Osteocyte (in vitro differentiated cells): ENCODE data around the gene SEMA5B. TPM values are rescaled to one million over a fixed set of nuclear protein-coding genes. Genes with fewer than 3 reads are reported as not detected.

Experiments used
- DNase-seq: peaks from one replicate; pipeline ENCODE4 v3.0.0; 2021; ENCODE audit warnings: mixed read lengths; ENCODE audit not compliant: unreplicated experiment; ENCODE audit errors: extremely low spot score
- H3K27ac Mint-ChIP-seq: one replicate; pipeline ENCODE4 v1.8.0; 2021; ENCODE audit warnings: mild to moderate bottlenecking, mixed read lengths; ENCODE audit not compliant: unreplicated experiment
- H3K27me3 Mint-ChIP-seq: one replicate; pipeline ENCODE4 v1.8.0; 2021; ENCODE audit warnings: mixed read lengths; ENCODE audit not compliant: unreplicated experiment
- H3K36me3 Mint-ChIP-seq: one replicate; pipeline ENCODE4 v1.8.0; 2021; ENCODE audit warnings: mixed read lengths; ENCODE audit not compliant: unreplicated experiment
- H3K4me1 Mint-ChIP-seq: one replicate; pipeline ENCODE4 v1.8.0; 2021; ENCODE audit warnings: mixed read lengths; ENCODE audit not compliant: unreplicated experiment
- H3K4me3 Mint-ChIP-seq: one replicate; pipeline ENCODE4 v1.8.0; 2021; ENCODE audit warnings: mild to moderate bottlenecking, moderate library complexity, mixed read lengths; ENCODE audit not compliant: unreplicated experiment
- H3K9me3 Mint-ChIP-seq: one replicate; pipeline ENCODE4 v1.8.0; 2021; ENCODE audit warnings: mixed read lengths; ENCODE audit not compliant: unreplicated experiment
- total RNA-seq: library from RNA; stranded (reverse); gene quantifications from 2 replicates; pipeline ENCODE4 v1.2.1, GENCODE V29; 2021
- TF ChIP-seq, protein P1 (sequence below): fragments of 200-600 bp; sonication (generic); IDR thresholded peaks from 2 replicates; pipeline ENCODE4 v1.5.0; 2021; ENCODE audit warnings: antibody characterized with exemption, mild to moderate bottlenecking, moderate library complexity

SEMA5B gene
- total RNA-seq, 1 donor from 2014 or later = 1.3 TPM

GRCh38 chr3:123054931-123055330 lies 27.4 kb upstream of the SEMA5B start:
- no peaks in the 10 kb centered on the region for H3K9me3 Mint-ChIP-seq
- no peak for DNase-seq
- no peaks in the 10 kb centered on the region for H3K36me3 Mint-ChIP-seq
- H3K4me3 Mint-ChIP-seq = no peak overlapping the region
- H3K27ac Mint-ChIP-seq = no peak overlapping the region
- peaks cover 3% of the 10 kb centered on the region for H3K27me3 Mint-ChIP-seq
- TF ChIP-seq, protein P1, sequence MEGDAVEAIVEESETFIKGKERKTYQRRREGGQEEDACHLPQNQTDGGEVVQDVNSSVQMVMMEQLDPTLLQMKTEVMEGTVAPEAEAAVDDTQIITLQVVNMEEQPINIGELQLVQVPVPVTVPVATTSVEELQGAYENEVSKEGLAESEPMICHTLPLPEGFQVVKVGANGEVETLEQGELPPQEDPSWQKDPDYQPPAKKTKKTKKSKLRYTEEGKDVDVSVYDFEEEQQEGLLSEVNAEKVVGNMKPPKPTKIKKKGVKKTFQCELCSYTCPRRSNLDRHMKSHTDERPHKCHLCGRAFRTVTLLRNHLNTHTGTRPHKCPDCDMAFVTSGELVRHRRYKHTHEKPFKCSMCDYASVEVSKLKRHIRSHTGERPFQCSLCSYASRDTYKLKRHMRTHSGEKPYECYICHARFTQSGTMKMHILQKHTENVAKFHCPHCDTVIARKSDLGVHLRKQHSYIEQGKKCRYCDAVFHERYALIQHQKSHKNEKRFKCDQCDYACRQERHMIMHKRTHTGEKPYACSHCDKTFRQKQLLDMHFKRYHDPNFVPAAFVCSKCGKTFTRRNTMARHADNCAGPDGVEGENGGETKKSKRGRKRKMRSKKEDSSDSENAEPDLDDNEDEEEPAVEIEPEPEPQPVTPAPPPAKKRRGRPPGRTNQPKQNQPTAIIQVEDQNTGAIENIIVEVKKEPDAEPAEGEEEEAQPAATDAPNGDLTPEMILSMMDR = no peak
- H3K4me1 Mint-ChIP-seq = peaks cover 5% of the 10 kb centered on the region

DNA sequence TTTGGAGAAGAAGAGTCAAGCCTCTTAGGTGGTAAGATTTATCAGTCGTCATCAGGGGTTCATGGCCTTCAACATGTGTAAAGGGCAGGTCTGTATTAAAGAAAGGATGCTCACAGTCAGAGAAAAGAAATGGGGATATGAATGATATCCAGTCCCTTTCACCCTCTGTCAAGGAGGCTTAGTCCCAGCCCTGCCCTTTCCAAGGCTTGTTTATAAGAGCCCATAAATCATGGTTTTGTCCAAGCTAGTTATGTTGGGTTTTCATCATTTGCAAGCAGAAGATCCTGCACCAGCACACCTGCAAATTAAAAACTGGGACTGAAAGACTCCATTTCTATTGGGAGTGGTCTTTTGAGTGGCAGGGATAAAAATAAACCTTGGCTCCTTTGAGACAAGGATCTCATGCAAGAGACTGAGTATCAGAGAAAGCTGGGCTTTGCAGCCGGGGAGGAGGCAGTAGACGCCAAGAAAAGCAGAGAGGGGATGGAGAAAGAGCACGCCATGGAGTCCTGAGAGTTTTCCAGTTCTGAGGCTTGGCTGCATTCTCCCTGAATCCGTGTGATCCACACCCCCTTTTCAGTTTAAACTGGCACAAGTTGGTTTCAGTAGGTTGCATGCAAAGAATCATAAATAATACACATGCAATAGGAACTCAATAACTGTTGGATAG lies 26.7 kb upstream of the SEMA5B start:
- H3K4me1 Mint-ChIP-seq = peaks cover 5% of the 10 kb centered on the region
- H3K27ac Mint-ChIP-seq = no peak overlapping the region
- no peaks in the 10 kb centered on the region for H3K9me3 Mint-ChIP-seq
- DNase-seq = no peak
- TF ChIP-seq, protein P1 = no peak
- no peaks in the 10 kb centered on the region for H3K36me3 Mint-ChIP-seq
- H3K4me3 Mint-ChIP-seq = no peak overlapping the region
- no peaks in the 10 kb centered on the region for H3K27me3 Mint-ChIP-seq

DNA sequence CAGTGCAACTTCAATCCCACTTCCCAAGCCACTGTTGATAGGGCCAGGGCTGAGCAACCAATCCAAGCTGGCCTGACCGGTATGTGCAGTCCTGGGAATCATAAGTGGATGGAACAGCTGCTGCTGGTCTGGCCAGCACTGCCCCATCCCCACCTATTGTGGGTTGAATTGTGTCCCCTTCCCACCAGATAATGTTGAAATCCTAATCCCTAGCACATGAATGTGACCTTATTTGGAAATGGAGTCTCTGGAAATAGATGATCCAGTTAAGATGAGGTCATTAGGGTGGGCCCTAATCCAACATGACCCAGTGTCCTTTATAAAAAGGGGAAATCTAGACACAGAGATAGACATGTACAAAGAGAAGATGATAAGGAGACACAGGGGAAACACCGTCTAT lies 25.5 kb upstream of the SEMA5B start:
- Mint-ChIP-seq H3K4me3 (no peak overlapping the region), H3K27ac (no peak overlapping the region)

GRCh38 chr3:123050666-123051065 lies 23.1 kb upstream of the SEMA5B start:
- no peak for DNase-seq
- Mint-ChIP-seq H3K36me3 (no peaks in the 10 kb centered on the region), H3K27ac (no peak overlapping the region), H3K4me3 (no peak overlapping the region), H3K9me3 (no peaks in the 10 kb centered on the region), H3K4me1 (peaks cover 18% of the 10 kb centered on the region), H3K27me3 (no peaks in the 10 kb centered on the region)
- TF ChIP-seq, protein P1 = no peak

More for the DNA sequence above, 25.5 kb upstream of the SEMA5B start:
- no peak for DNase-seq
- no peaks in the 10 kb centered on the region for H3K9me3 Mint-ChIP-seq
- H3K27me3 Mint-ChIP-seq = no peaks in the 10 kb centered on the region
- TF ChIP-seq, protein P1 = no peak
- peaks cover 5% of the 10 kb centered on the region for H3K4me1 Mint-ChIP-seq
- H3K36me3 Mint-ChIP-seq = no peaks in the 10 kb centered on the region

GRCh38 chr3:123048480-123049237 lies 21.1 kb upstream of the SEMA5B start:
- H3K4me1 Mint-ChIP-seq = peaks cover 24% of the 10 kb centered on the region
- H3K9me3 Mint-ChIP-seq = no peaks in the 10 kb centered on the region
- H3K4me3 Mint-ChIP-seq = no peak overlapping the region
- TF ChIP-seq, protein P1 = no peak
- no peak overlapping the region for H3K27ac Mint-ChIP-seq
- H3K27me3 Mint-ChIP-seq = no peaks in the 10 kb centered on the region
- no peak for DNase-seq
- H3K36me3 Mint-ChIP-seq = no peaks in the 10 kb centered on the region
